PC-3 (cell line): ENCODE measurements around the gene TLR8.

Source experiments
- EZH2 ChIP-seq: fragments of 300-600 bp; sonication (generic); IDR thresholded peaks from one replicate; pipeline ENCODE4 v1.6.1; 2017; ENCODE audit warnings: antibody characterized with exemption, mild to moderate bottlenecking, low read length; ENCODE audit not compliant: unreplicated experiment
- EZH2phosphoT487 ChIP-seq: fragments of 300-600 bp; sonication (generic); IDR thresholded peaks from 2 replicates; pipeline ENCODE4 v1.6.1; 2018; ENCODE audit warnings: mild to moderate bottlenecking, antibody characterized with exemption, low read length, borderline replicate concordance
- TF ChIP-seq, protein P1 (sequence below): fragments of 300-600 bp; sonication (generic); conservative IDR thresholded peaks from 2 replicates; pipeline ENCODE4 v1.5.1; 2017; ENCODE audit warnings: antibody characterized with exemption, low read depth, mild to moderate bottlenecking, low read length

DNA sequence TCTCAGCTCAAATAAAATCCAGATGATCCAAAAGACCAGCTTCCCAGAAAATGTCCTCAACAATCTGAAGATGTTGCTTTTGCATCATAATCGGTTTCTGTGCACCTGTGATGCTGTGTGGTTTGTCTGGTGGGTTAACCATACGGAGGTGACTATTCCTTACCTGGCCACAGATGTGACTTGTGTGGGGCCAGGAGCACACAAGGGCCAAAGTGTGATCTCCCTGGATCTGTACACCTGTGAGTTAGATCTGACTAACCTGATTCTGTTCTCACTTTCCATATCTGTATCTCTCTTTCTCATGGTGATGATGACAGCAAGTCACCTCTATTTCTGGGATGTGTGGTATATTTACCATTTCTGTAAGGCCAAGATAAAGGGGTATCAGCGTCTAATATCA, 18.7 kb upstream of the TLR8 start:
- TF ChIP-seq, protein P1, sequence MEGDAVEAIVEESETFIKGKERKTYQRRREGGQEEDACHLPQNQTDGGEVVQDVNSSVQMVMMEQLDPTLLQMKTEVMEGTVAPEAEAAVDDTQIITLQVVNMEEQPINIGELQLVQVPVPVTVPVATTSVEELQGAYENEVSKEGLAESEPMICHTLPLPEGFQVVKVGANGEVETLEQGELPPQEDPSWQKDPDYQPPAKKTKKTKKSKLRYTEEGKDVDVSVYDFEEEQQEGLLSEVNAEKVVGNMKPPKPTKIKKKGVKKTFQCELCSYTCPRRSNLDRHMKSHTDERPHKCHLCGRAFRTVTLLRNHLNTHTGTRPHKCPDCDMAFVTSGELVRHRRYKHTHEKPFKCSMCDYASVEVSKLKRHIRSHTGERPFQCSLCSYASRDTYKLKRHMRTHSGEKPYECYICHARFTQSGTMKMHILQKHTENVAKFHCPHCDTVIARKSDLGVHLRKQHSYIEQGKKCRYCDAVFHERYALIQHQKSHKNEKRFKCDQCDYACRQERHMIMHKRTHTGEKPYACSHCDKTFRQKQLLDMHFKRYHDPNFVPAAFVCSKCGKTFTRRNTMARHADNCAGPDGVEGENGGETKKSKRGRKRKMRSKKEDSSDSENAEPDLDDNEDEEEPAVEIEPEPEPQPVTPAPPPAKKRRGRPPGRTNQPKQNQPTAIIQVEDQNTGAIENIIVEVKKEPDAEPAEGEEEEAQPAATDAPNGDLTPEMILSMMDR: no peak
- TF ChIP-seq EZH2phosphoT487 (no peak), EZH2 (no peak)
